UCSD-AML1 (cell line): Measurements from ENCODE around the gene FOXA3.

ENCODE experiments used
- DNase-seq: peaks from one replicate; lab custom pipeline; 2025; ENCODE audit not compliant: unreplicated experiment; lab: John Stamatoyannopoulos, UW

Gene FOXA3

DNA sequence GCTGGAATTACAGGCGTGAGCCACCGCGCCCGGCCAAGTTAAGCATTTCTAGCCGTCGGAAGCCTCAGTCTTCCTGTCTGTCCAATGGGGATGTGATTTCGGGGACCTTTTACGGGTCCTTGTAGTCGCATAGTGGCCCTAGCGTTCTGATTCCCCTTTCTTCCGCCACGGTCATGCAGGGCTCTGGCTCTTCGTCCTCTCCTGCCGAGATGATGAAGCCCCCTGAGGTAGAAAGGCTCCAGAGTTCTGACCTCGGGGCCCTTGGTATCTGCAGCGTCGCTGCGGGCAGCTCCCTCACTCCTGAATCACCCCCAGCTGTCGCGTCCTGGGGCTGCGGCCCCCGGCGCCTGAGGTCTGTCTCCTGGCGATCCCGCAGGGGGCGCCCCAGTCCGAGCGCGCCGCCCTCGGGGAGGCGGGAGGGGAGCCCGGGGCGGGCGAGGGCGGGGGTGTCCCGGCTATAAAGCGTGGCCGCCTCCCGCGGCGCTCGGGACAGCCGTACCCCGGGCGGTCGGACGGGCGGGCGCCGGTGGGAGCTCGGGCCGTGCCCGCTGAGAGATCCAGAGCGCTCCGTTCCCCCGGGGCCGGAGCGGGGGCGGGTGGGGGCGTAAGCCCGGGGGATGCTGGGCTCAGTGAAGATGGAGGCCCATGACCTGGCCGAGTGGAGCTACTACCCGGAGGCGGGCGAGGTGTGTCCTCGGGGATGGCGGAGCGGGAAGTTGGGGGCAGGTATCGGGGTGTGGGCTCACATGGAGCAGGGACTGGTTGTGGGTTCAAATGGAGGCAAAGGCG lies at the start of gene FOXA3:
Gene FOXA3, plus strand, starts transcription at position 487 of the 789 bp plus-strand sequence. Its CDS starts 131 bp downstream, at position 618.
- peak; percentile 68 for DNase-seq

DNA sequence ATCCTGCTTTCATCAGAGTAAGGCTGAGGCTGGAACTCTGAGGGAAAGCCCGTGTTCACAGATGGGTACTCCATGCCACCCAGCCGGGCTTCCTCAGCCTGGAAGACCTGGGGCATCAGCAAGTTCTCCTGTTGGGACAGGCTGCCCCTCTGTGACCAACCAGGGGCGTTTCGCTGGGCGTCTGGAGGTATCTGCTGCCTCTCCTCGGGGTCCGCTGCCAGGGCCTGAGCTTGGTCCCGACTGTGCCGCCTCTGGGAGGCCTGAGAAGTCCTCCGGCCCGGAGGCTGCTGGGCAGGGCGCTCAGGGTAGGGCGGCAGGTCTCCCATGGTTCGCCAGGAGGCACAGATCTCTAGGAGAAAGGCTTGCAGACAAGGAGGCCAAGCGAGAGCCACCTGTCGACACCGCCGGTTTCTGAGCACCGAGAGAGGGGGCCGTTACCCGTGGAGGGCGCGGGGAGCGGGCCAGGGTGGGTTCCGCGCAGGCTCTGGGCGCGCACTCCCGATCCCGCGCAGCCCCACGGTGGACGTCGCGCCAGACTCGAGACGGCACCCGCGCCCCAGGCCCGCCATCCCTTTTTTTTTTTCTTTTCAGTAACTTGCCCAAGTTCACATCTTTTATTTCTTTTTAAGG lies 49.2 kb upstream of the FOXA3 start, which contains the start of gene RSPH6A:
Gene RSPH6A, minus strand, starts transcription at position 458 of the 630 bp plus-strand sequence. Its CDS starts 132 bp downstream, at position 326.
- DNase-seq = no peak

DNA sequence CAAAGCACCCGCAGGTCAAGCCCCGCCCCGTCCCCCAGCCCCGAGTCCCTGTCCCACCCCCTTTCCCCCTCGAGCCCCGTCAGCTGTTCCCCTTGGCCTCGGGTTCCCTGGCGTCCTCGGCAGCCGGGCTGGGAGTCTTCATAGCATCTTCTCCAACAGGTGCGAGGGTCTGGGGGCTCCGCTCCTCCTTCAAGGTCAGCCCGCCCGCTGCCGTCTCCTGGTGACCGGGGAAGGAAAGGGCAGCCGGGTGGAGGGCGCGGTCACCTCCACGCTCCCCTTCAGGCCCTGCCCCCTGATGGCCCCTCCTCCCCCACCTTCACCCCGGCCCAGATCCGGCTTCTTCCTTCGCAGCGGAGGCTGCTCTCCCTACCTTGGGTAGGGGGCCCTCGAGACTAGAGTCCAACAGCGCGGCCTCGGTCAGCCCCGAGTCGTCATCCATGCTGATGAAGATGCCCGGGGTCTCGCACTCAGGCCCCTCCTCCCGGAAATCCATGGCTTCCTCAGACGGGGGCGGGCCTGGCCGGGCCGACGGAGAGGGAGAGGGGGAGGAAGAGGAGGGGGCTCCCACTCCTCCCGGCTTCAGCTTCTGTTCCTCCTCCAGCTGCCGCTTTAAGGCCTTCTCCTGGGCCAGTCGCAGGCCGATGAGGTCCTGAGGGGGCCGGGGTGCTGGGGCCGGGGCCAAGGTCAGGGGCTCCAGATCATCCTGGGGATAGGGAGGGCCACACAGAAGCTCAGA lies 48.5 kb upstream of the FOXA3 start:
- no peak for DNase-seq

DNA sequence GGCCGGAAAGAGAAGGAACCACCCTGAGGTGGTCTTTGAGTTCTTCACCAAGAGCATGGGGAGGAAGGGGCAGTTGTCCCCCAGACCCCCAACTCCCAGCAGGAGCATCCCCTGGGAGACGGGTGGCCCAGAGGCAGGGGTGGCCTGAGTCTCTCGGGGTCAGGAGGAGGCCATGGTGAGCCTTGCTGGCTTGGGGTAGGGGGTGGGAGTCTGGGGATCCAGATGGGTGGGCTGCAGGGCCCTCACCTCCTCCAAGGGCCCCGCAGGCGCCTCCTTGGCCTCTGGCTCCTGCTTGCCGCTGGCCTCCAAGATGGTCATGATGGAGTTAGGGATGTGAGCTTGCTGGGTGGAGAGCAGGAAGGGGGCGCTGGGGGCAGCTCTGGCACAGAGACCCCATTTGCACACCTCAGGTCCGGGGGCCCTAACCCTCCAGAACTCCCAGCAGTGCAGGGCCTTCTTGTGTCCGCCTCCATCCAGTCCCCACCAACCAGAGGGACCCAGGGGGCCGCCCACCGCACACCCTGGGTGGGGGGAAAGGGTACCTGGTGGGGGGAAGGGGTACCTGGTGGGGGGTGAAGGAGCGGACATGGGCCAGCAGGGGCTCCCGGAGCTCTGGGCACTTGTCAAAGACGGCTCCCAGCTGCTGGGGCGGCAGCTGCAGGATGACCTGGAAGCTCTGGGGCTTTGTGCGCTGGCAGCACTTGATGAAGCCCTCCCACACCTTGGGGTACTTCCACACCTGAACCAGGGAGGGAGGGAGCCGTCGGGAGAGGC lies 47.7 kb upstream of the FOXA3 start:
- DNase-seq = no peak

DNA sequence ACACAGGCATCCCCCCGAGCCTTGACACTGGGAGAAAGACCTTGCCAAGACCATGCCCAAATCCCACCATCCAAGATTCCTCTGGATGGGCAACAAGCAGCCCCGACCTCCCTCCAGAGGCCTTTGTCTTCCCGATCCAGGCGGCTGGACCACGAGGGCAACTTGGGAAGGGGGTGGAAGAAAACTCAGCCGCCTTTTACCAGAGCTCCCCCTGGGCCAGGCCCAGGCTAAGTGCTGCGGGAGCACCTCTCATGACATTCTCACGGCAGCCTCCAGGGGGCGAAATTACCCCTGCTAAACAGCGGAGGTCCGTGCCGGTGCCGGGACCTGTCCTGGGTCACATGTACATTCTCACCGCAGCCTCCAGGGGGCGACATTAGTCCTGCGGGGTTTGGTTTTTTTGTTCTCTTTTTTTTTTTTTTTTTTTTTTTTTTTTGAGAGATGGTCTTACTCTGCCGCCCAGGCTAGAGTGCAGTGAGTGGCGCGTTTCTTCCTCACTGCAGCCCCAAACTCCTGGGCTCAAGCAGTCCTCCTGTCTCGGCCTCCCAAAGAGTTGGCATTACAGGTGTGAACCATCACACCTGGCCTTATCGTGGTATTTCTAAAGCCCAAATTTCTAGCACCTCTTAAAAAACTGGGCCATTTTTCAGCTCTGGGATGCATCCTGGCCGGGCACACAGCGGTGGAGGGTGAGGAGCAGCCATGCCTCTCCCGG lies 47.0 kb upstream of the FOXA3 start:
- peak; percentile 94 for DNase-seq

DNA sequence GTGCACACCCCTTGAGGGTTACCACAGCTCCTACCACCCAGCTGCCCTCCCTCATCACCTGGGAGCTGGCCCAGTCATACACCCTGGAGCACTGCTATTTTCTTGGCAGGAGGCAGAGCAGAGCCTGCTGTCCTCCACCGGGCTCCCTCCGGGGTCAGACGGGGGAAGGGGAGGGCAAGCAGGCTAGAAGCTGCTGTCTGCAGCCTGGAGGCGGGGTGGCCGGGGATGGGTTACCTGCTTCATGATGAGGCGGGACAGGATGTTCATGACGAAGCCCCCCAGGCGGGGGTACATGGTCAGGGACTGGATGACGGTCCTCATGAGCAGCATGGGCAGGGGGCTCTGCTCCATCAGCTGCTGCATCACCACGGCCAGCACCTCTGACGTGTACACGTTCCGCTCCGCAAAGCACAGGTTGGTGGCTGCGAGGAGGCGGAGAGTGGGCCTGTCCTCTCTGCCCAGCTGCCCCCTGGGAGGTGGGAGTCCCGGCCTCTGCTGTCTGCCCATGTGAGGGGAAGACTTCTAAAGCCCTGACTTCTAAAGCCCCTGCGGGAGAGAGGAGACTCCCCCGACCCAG lies 46.3 kb upstream of the FOXA3 start:
- DNase-seq = no peak

DNA sequence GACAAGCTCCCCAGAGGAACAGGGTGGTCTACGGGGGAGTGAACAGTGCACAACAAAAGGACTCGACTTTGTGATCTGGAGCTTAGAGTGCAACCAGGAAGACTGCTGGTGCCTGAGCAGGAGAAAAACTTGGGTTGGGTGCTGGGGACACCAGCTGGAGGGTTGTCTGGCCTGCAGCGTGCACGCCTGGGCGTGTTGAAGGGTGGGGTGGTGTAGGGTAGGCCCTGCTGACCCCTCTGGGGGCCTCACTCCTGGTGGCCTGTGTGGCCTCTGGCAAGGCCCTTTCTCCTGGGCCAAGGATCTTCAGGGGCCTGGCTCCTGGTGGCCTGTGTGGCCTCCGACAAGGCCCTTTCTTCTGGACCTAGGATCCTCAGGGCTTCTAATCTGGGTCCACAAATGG lies 44.4 kb upstream of the FOXA3 start:
- DNase-seq = no peak

DNA sequence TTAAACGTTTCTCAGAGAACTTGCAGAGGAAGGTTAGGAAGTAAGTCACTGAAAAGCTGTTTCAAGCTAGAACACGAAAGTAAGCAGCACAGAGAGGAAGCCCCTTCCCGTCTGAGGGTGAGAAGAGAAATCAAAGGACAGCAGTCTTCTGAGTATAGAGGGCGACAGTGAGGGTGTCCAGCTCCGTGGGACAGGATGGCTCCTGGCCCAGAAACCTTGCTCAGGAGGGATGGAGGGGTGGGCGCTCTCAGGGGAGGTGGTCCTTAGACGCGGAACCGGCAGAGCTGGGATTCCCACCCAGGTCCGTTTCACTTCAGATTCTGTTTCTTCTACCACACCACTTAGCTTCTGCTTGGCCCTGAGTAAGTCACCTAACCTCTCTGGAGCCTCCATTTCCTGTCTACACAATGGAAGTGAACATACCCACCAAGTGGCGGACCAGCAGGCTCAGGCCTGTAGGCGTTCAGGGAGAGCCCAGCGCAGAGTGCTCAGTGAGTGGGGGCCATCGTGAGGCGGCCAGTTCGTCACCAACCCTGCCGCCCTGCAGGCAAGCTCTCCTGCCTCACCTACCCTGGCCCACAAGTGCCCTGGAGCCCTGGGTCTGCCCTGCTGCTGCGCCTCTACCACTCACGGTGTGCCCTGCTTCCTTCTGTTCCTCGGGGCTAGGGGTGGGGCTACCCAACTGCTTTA lies 43.6 kb upstream of the FOXA3 start:
- no peak for DNase-seq

DNA sequence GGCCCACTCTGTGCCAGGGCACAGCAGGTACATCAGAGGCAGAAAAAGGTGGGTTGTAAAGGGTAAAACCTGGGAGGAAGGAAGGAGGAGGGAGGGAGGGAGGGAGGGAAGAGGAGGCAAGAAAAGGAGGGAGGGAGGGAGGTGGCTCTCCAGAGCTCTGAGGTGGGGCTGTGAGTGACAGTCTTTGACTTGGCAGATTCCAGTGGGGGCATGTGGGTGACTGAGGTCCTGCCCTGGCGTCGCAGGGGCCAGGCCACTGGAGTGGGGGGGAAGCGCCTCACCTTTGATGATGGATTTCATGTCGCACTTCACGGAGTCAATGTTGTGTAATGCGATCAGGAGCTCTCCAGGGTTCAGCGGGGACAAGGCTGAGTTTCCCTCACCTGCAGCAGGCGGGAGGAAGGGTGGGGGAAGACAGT lies 43.0 kb upstream of the FOXA3 start:
- no peak for DNase-seq

DNA sequence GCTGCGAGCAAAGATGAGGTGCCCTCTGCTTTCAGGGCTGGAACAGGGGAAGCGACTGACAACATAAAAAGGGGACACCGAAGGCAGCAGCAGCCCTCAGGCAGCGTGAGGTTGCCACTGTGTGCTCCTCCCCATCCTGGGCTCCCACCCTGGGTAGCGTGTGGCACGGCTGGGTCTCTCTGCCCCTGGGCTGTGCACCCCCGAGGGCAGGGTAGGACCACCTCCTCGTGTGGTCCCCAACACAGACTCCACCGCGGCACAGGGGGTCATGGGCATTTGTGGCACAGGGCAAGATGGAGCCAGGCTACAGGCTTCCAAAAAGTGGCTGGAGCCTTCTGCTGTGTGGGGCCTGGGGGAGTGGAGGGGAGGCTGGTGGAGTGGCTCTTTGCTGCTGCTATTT lies 42.6 kb upstream of the FOXA3 start:
- no peak for DNase-seq

DNA sequence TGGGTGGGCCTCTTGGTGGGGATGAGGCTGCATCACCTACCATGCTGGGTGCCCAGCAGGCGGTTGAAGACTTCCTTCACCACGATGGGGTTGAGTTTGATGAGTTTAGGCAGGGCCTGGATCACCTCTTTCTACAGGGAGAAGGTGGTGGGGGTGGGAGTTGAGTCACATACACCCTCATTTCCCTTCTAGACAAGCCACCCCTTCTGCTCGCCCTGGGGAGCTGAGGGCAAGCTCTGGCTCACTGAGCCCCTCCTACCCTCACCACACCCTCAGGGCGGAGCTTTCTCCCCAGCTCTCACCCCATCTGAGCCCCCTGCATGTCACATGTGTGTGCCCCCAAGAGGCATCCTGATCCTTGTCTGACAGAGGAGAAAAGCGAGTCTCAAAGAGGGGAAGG lies 41.4 kb upstream of the FOXA3 start:
- DNase-seq = no peak

DNA sequence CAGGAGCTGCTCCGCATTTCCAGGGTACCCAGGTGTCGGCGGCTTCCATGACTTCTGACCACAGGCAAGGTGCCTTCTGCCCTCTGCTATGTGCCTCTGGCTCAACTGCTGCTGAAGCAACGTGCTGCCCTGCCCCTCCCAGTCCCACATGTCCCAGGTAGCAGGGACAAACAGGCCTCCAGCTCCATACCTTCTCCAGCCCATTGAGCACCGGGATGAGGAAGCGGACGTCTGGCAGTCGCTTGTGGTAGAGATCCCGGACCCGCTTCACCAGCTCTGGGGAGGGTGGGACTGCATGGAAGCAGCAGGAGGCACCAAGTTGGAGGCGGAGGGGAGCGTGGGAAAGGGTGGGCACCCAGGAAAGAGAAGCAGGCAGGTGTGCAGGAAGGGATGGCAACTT lies 40.9 kb upstream of the FOXA3 start:
- DNase-seq = no peak

DNA sequence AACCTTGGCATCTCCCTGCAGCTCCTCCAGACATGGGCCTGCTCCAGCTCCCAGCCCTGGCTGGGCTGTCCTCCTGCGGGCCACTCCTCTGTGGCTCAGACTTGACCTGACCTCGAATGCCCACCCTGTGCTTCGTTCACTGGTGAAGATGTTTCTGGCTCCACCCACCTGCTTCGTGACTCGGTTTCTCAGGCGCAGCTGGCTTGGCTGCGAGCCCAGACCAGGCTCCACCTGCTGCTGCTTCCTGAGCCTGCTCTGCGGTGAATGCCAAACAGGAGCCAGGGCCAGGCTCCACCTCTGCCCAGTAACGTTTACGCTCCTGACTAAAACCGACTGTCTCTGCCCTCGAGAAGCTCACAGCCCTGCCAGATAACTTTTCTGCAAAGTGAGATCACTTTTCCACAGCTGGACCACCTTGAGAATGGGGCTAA lies 40.1 kb upstream of the FOXA3 start:
- DNase-seq = no peak

DNA sequence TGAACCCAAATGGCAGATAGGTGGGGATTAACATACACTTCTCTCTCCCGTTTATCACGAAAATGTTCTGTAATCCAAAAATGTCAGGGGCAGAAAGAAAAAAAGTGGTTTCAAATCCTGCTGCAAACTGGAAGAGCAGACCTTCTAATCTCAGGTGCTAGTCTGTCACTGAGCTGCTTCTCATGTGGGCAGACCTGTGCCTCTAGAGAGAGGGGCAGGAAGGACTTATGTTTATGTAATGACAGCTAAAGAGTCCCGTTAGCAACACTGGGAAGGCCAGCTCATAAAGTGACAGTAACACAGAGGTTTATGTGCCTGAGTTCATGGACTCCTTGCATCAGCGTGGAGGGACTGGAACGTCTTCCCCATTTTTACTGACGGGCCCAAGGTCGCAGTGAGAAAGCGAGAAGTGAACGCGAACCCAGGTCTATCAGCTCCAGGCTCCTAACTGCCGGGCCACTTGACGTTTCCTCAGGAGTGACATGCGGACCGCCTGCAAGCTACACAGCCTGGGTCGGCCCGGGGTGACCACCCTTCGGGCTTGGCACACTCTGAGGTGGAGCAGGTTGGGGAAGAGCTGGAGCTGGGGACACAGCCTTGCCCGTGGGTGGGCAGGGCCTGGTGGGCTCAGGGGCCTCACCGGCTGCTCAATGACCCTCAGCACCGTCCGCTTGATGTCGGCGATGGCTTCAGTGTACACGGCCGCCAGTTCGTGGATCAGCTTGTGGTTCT lies 39.4 kb upstream of the FOXA3 start:
- no peak for DNase-seq

DNA sequence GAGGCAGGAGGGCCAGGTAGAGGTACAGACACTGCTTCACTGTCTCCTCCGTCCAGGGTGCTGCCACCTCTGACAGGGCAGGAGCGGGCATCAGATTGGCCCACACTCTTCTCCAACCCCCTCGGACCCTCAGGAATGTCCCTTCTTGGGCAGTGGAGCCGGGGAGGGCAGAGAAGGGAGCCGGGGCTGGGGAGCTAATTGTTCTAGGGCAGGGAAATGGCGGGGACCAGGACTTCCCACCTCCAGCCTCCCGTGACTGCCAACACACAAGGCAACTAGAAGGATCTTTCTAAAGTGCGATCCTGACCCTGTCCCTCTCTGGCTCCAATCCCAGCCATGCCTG lies 38.9 kb upstream of the FOXA3 start:
- no peak for DNase-seq

DNA sequence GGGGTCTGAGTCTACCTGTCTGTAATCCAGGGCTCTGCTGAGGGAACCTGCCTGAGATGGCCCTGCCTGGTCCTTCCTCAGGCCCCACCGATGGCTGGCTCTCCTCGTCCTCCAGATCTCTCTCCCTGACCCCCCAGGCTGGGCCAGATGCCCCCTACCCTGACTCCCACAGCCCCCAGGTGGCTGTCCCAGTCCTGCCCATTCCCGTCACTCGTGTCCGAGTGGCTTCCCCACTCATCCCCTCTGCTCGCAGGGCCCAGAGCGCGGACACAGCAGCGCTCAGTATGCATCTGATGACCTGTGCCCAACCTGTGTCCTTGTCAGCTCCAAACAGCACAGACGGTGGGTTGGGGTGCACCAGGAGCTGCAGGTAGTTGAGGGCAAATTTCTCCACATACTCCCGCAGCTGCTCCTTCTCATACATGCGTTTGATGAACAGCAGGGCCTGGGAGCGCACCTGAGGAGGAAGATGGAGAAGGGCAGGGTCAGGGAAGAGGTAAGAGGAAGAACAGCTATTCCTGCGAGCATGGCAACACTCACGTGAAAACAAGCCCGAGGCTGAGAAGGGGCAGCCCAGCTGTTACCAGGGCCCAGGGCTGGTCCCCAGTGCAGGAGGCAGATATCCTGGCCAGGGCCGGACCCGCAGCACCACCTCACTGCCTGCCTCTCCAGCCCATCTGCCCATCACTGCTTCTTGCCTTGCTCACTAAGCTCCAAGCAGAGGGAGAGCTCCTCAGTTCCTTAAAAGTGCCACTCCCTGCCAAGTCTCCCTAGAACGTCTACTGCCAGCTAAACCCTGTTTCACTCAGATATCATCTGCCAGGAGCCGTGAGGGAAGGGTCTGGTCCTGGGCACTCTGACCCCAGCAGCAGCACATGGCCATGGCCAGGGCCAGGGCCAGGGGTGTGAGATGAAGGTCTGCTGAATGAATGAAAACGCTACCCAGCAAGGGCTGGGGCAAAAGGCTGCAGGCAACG lies 37.9 kb upstream of the FOXA3 start:
- no peak for DNase-seq

DNA sequence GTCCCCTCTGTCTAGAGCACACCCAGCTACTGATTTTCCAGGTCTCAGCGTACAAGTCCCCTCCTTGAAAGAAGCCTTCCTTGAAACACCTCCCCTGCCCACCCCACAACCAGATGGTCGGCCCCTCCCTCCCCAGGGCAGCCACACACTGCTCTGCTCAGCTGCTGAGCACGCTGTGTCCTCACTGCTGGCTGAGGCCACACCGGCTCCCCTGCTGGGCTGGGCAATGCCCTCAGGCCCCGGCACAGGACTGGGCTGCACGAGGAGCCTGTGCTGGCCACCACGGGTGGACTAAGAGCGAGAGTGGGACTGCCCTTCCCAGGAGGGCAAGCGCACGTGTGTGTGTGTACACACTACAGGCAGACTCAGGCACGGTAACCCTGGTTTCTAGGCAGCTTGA lies 37.2 kb upstream of the FOXA3 start:
- no peak for DNase-seq
